HAP-1 (cell line): ENCODE results near the gene PSMD8.

Experiments
- DNase-seq, 2 experiments: peaks; one replicate each; pipeline ENCODE4 v3.0.0-alpha.2; 2016 to 2020; ENCODE audit warnings: low spot score in 2 of 2
- H3K27me3 ChIP-seq: fragments of 250-450 bp; sonication (Bioruptor Pico); 2 replicates; pipeline ENCODE4 v1.5.1; 2020; ENCODE audit warnings: low read depth, mild to moderate bottlenecking, moderate library complexity
- H3K36me3 ChIP-seq: fragments of 250-450 bp; sonication (Bioruptor Pico); replicated peaks from 2 replicates; pipeline ENCODE4 v1.5.1; 2020; ENCODE audit warnings: mild to moderate bottlenecking
- H3K4me1 ChIP-seq: fragments of 250-450 bp; sonication (Bioruptor Pico); 2 replicates; pipeline ENCODE4 v1.5.1; 2020; ENCODE audit warnings: mild to moderate bottlenecking
- H3K4me3 ChIP-seq: fragments of 250-450 bp; sonication (Bioruptor Pico); 2 replicates; pipeline ENCODE4 v1.5.1; 2020; ENCODE audit warnings: mild to moderate bottlenecking, moderate library complexity
- H3K9me3 ChIP-seq: fragments of 250-450 bp; sonication (Bioruptor Pico); 2 replicates; pipeline ENCODE4 v1.5.1; 2020; ENCODE audit warnings: mild to moderate bottlenecking, moderate library complexity
- in situ Hi-C: fragments of 300-500 bp; cut with MboI; formaldehyde crosslinking; loops from 3 replicates; pipeline ENCODE4 v1.14.3; 2020; ENCODE audit warnings: low sequenced_read_pairs, inconsistent platforms, mixed read lengths

Gene PSMD8

DNA sequence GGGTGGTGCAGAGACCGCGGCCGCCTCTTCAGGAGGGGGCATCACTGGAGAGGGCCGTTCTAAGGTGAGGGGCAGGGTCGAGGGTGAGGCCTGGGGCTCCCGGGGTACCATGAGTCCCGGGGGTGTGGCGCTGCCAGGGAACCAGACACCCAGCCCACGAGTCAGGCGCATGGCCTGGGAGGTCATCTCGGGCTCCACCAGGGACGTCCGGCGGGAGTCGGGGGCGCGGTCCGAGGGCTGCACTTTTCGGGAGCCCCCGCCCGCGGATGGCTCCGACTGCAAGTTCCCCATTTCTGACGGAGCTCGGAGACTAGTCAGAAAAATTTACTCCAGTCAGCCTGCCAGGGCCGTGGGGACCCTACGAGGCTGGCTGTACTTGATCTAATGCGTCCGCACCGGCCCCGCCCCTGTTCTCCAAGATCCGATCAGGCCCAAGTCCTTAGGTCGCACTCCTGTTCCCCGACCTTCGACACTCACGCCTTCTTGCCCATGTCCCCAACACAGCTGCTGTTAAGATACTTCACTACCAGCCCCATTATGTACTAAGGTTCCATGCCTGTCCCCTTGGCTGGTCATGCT, 12.7 kb downstream of the PSMD8 start:
- Histone ChIP-seq H3K27me3 (no peaks in the 10 kb centered on the region), H3K4me1 (peaks cover 6% of the 10 kb centered on the region), H3K36me3 (peaks cover 16% of the 10 kb centered on the region), H3K4me3 (peak overlapping the region; percentile 44), H3K9me3 (no peaks in the 10 kb centered on the region)
- in situ Hi-C loops = no loop called here
- no peak for DNase-seq

DNA sequence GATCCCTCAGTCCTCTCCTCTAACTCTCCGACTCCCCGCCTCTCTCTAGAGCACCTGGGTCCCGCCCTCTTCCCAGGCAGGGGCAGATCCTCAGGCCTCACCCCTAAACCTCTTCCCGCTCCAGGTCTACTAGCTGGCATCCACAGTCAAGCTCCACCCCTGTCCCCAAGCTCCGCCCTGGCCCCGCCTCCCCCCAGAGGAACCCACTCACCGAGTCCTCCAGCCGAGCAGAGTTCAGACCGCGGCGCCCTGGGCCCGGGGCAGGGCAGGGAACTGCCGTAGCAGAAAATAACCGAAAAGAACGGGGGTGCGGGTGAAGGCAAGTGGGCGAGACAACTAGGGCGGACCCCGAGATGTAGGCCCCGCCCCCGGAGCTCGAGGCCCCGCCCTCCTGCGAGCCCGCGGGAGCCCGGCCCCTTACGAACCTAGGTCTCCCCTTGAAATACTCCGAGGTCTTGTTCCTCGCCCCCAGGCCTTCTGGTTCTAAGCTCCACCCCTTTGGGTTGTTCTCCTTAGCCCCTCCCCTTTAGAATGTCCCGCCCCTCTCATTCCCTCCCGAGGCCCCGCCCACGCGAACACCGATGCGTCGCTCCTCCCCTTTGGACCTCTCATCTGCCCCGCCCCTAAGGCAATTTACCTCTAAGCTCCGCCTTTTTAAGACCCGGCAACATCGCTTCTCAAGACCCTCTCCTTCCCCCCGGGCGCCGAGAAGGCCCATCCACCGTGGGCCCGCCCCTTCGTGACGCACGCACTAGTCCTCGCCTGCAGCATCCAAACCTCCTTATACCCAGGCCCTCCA, 13.4 kb downstream of the PSMD8 start, which contains the start of gene GGN:
Gene GGN (minus strand): TSS at position 485 of the 799 bp plus-strand sequence. CDS start 773 bp downstream, outside the sequence.
- H3K9me3 ChIP-seq = no peaks in the 10 kb centered on the region
- in situ Hi-C loops = no loop called here
- peak within 1 kb of the TSS; percentile 44 for H3K4me3 ChIP-seq
- H3K27me3 ChIP-seq = no peaks in the 10 kb centered on the region
- peaks cover 11% of the 10 kb centered on the region for H3K36me3 ChIP-seq
- DNase-seq = peak; percentile 92 to 98
- peaks cover 6% of the 10 kb centered on the region for H3K4me1 ChIP-seq

DNA sequence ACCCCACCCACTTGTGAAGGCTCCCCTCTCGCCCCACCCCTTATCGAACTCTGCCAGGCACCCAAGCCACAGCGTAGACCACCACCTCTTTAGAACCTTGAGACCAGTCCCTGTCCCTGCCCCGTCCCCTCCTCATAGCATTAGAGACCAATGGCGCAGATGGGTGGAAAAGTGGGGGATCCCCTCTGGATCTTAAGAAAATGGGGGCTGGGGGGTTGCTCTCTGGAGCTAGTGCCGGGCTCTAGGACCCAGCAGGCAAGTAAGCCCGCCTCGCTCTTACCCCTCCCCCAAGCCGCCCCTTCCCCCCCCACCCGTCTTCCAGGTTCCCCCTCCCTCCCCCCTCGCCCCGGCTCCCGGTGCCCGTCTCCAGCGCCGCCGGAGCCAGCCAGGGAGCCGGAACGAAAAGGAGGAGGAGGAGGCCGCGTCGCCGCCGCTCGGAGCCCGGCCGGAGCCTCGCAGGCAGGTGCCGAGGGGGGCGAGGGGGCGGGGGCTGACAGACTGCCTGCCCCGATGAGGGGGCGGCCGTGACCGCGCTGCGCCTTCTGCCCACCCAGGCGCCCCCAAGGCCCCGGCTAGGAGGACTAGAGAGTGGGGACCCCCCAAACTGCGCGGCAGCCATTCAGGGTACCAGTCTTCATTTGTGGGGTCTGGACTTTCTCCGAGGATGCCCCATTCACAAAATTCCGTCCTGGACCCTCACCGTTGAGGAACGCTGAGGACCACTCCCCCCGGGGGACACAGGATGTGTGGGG, 14.2 kb downstream of the PSMD8 start, which contains the start of gene SPRED3:
Gene SPRED3 (plus strand): TSS at position 349 of the 752 bp plus-strand sequence. CDS start 1,606 bp downstream, outside the sequence.
- Histone ChIP-seq H3K36me3 (peaks cover 3% of the 10 kb centered on the region), H3K9me3 (no peaks in the 10 kb centered on the region), H3K4me3 (peak within 1 kb of the TSS; percentile 44), H3K4me1 (peaks cover 6% of the 10 kb centered on the region), H3K27me3 (no peaks in the 10 kb centered on the region)
- DNase-seq = peak in 1 of 2 experiments; percentile 76
- in situ Hi-C loops = no loop called here

DNA sequence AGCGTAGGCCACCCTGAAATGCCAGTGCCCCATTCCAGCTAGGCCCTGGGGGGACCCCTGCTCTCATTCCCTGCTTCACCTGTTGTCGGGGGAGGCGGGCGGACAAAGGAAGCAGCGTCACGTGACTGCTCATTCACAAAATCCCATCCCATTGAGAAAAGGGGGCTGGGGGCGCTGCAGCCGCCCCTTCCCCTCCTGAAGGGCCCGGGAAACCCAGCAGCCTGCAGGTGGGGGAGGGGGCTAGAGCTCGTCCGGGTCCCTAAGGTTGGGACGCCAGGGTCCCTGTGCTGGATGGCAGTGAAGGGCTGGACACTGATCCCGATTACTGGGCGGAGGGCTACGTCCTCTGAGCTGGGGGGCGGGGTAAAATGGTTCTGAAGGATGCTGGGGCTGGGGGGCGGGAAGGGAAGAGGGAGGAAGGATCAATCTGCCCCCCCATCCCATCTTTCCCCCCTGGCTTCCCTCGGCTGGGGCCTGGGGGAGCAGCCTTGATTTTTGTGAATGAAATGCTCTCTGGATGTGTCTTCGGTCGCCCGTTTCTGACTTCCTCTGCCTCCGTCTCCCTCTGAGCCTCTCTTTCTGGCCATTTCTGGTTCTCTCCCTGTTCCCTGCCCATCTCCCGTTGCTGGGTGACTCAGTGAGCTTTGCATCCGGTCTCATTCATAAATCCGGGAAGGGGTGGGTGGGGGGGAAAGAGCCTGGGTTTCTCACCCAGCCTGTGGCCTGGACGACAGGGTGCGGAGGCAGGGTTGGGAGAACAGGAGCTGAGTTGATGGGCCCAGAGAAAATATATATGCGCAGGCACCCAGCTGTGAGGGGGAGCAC, 14.9 kb downstream of the PSMD8 start:
- Histone ChIP-seq H3K9me3 (no peaks in the 10 kb centered on the region), H3K27me3 (no peaks in the 10 kb centered on the region), H3K36me3 (no peaks in the 10 kb centered on the region; the same call in none of the 2 replicates), H3K4me3 (peak overlapping the region; percentile 44), H3K4me1 (peaks cover 6% of the 10 kb centered on the region)
- in situ Hi-C loops = no loop called here
- DNase-seq = peak in 1 of 2 experiments; percentile 50

DNA sequence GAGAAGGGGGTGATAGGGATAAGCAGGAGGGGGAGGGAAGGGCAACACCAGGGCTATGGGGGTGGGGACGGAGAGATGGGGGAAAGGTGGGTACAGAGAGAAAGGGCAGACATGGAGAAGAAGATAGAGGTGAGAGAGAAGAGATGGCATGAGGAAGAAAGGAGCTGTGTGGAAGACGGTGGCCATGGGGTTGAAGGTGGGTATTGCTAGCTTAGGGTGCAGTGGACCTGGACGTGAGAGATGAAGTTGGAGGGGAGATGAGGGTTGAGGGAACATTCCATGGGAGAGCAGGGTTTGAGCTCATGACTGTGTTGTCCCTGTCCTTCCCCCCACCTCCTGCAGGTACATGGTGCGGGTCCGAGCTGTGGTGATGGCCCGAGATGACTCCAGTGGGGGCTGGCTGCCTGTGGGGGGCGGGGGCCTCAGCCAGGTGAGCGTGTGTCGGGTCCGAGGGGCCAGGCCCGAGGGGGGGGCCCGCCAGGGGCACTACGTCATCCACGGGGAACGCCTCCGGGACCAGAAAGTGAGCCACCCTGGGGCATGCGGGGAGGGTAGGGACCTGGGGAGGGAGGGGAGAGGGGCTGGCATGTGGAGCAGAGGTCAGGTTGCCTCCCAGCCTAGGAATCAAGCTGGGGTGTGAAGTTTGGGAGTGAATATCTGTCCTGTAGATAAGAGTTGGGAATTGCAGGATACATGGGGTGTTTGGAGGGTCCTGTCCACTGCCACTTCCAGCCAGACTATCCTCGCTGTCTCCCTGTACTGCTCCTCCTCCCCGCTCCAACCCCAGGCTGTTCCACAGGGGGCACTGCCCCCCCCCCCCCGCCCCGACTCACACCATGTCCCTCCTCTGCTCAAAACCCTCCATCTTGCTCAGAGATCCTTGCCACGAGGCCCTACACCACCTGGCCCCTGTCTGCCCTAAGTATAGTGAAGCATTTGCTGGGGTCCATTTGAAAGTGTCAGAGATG, 15.9 kb downstream of the PSMD8 start:
- H3K27me3 ChIP-seq = no peaks in the 10 kb centered on the region
- H3K4me1 ChIP-seq = peaks cover 6% of the 10 kb centered on the region
- no peaks in the 10 kb centered on the region for H3K9me3 ChIP-seq
- no peak overlapping the region for H3K4me3 ChIP-seq
- H3K36me3 ChIP-seq = no peaks in the 10 kb centered on the region; the same call in 1 of the 2 replicates
- in situ Hi-C loops = no loop called here
- no peak for DNase-seq

DNA sequence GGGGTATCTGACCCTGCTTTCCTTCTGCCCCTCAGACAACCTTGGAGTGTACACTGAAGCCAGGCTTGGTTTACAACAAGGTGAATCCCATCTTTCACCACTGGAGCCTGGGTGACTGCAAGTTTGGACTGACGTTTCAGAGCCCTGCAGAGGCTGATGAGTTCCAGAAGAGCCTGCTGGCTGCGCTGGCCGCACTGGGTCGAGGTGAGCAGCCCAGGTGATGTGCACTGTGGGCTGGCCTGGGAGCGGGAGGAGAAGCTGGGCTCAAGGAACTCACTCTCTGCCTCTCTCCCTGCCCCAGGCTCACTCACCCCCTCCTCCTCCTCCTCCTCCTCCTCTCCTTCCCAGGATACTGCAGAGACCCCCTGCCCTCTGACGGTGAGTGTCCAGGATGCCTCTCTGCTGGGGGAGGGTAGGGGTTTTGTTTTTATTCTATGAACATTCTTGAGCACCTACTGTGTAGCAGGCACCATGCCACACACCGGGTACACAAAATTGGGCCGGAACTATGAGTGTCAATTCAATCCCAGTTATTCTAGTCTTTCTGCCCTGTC, 17.6 kb downstream of the PSMD8 start:
- in situ Hi-C loops = no loop called here
- H3K4me1 ChIP-seq = peaks cover 5% of the 10 kb centered on the region
- no peak overlapping the region for H3K4me3 ChIP-seq

DNA sequence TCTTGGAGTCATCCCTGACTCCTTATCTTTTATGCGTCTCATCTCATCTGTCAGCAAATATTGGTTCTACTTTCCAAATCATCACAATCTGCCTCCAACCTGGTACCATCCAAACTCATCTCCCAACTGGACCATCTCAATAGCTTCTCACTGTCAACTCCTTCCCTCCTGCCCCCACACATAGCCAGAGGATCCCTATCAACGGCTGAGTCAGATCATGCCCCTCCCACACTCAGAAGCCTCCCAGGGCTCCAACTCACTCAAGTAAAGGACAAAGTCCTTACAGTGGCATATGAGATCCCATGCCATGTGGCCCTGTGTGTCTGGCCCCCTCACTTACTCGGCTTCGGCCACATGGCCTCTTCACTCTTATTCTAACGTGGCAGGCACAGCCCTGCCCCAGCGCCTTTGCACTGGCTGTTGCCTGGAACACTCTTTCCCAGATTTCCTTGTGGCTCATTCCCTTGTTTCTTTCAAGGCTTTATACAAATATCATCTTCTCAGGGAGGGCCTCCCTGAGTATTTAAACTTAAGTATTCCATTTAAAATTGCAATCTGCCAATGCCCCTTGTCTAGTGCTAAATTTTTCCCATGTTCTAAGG, 18.4 kb downstream of the PSMD8 start:
- H3K9me3 ChIP-seq = no peaks in the 10 kb centered on the region
- DNase-seq = no peak
- no peaks in the 10 kb centered on the region for H3K27me3 ChIP-seq
- in situ Hi-C loops = no loop called here
- H3K4me3 ChIP-seq = no peak overlapping the region
- no peaks in the 10 kb centered on the region for H3K36me3 ChIP-seq
- no peaks in the 10 kb centered on the region for H3K4me1 ChIP-seq

More for the DNA sequence above, 17.6 kb downstream of the PSMD8 start:
- no peak for DNase-seq
- H3K9me3 ChIP-seq = no peaks in the 10 kb centered on the region
- no peaks in the 10 kb centered on the region for H3K27me3 ChIP-seq
- H3K36me3 ChIP-seq = no peaks in the 10 kb centered on the region

DNA sequence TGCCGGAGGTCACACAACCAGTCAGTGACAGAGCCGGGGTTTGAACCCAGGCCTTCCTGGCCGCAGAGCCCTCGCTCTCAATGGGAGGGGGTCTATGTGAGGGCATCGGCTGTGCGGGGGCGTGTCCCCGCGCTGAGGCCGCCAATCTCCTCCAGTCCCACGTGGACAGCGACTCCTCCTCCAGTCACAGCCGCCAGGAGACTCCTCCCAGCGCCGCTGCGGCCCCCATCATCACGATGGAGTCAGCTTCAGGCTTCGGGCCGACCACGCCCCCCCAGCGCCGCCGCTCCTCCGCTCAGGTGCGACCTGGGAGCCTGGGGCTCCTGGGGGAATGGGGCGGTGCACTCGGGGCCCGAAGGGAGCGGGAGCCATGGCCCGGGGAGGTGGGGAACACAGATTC, 20.1 kb downstream of the PSMD8 start:
- DNase-seq = no peak
- no peaks in the 10 kb centered on the region for H3K36me3 ChIP-seq
- no peak overlapping the region for H3K4me3 ChIP-seq
- no peaks in the 10 kb centered on the region for H3K4me1 ChIP-seq
- no peaks in the 10 kb centered on the region for H3K9me3 ChIP-seq
- in situ Hi-C loops = no loop called here
- no peaks in the 10 kb centered on the region for H3K27me3 ChIP-seq

DNA sequence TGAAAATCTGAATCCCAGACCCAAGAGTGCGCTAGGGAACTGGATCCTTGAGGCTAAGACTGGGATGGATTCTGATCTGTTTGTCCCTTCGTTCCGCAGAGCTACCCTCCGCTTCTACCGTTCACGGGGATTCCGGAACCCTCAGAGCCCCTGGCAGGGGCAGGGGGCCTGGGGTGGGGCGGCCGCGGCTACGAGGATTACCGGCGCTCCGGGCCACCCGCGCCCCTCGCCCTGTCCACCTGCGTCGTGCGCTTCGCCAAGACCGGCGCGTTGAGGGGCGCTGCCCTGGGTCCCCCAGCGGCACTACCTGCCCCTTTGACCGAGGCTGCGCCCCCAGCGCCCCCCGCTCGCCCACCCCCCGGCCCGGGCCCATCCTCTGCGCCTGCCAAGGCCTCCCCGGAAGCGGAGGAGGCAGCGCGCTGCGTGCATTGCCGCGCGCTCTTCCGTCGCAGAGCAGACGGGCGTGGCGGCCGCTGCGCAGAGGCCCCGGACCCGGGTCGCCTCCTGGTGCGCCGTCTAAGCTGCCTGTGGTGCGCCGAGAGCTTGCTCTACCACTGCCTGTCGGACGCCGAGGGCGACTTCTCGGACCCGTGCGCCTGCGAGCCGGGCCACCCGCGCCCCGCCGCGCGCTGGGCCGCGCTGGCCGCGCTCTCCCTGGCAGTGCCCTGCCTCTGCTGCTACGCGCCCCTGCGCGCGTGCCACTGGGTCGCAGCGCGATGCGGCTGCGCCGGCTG, 21.2 kb downstream of the PSMD8 start:
- no peaks in the 10 kb centered on the region for H3K9me3 ChIP-seq
- H3K4me1 ChIP-seq = no peaks in the 10 kb centered on the region
- DNase-seq = no peak
- H3K36me3 ChIP-seq = no peaks in the 10 kb centered on the region
- in situ Hi-C loops = no loop called here
- no peak overlapping the region for H3K4me3 ChIP-seq
- H3K27me3 ChIP-seq = no peaks in the 10 kb centered on the region

DNA sequence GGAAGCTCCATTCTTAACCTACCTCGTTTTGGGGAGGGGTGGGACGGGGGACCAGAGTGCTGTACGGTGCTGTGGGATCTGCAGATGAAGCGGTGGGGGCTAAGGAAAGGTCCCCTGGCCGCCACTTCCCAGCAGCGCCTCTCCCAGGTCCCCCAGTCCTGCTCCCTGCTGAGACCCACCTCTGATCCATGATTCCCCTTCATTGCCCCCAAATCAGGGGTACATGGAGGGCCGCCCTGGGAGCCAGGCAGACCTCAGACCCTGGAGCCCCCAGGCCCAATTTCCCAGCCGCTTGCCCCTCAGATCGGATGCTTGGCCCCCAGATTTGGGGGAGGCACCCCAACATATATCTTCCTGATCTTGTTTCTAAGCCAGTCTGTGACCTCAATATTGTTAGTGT, 24.7 kb downstream of the PSMD8 start:
- in situ Hi-C loops = no loop called here
- no peaks in the 10 kb centered on the region for H3K36me3 ChIP-seq
- H3K27me3 ChIP-seq = no peaks in the 10 kb centered on the region

DNA sequence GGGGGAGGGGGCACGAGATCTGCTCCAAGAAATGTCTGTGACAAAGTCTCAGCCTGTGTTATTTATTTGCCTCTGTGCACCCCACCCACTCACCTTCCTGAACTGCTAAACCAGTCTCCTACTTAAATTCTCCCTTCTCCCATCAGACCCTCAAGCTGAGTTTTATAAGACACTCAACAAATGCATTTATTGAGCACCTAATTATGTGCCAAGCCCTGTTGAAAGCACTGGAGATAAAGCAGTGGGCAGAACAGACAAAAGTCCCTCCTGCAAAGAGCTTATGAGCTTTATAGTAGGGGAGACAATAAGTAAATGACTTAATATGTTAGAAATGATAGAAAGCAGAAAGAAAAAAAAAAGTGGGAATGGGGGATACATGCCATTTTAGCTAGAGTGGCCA, 25.2 kb downstream of the PSMD8 start:
- no peak for DNase-seq
- in situ Hi-C loops = no loop called here
- no peaks in the 10 kb centered on the region; the same call in none of the 2 replicates for H3K4me1 ChIP-seq
- no peak overlapping the region for H3K4me3 ChIP-seq
- no peaks in the 10 kb centered on the region for H3K9me3 ChIP-seq
- H3K36me3 ChIP-seq = no peaks in the 10 kb centered on the region
- no peaks in the 10 kb centered on the region for H3K27me3 ChIP-seq

More for the DNA sequence above, 24.7 kb downstream of the PSMD8 start:
- Histone ChIP-seq H3K4me3 (no peak overlapping the region), H3K9me3 (no peaks in the 10 kb centered on the region), H3K4me1 (no peaks in the 10 kb centered on the region; the same call in none of the 2 replicates)
- DNase-seq = no peak
